Activated CD4-positive, alpha-beta T cell treated with anti-CD3 and anti-CD28 coated beads, Interleukin-2, amount 50 U/mL, for 1 hour (primary cell): ENCODE data around the gene SMARCD3.

Experiments
- DNase-seq: peaks from one replicate; pipeline ENCODE4 v3.0.0-alpha.2; 2020

SMARCD3 gene

GRCh38 chr7:151246851-151247580, 1.5 kb downstream of the SMARCD3 start:
- DNase-seq = no peak

GRCh38 chr7:151246102-151246850, 2.2 kb downstream of the SMARCD3 start:
- no peak for DNase-seq

- DNase-seq = peak; percentile 63
Observed at GRCh38 chr7:151245360-151246101, 3.0 kb downstream of the SMARCD3 start.

GRCh38 chr7:151244841-151245346, 3.6 kb downstream of the SMARCD3 start:
- no peak for DNase-seq

GRCh38 chr7:151244196-151244840, 4.2 kb downstream of the SMARCD3 start:
- peak; percentile 56 for DNase-seq

- DNase-seq = peak; percentile 37
Observed at GRCh38 chr7:151243408-151244195, 4.9 kb downstream of the SMARCD3 start.

GRCh38 chr7:151243045-151243349, 5.5 kb downstream of the SMARCD3 start:
- DNase-seq = no peak

GRCh38 chr7:151242159-151243044, 6.1 kb downstream of the SMARCD3 start:
- DNase-seq = no peak

GRCh38 chr7:151241755-151242096, 6.8 kb downstream of the SMARCD3 start:
- no peak for DNase-seq

GRCh38 chr7:151240942-151241754, 7.3 kb downstream of the SMARCD3 start:
- no peak for DNase-seq

GRCh38 chr7:151240536-151240935, 8.0 kb downstream of the SMARCD3 start:
- no peak for DNase-seq

GRCh38 chr7:151239837-151240459, 8.5 kb downstream of the SMARCD3 start:
- no peak for DNase-seq

- DNase-seq = no peak
Observed at GRCh38 chr7:151238924-151239836, 9.3 kb downstream of the SMARCD3 start.

- DNase-seq = no peak
Observed at GRCh38 chr7:151238190-151238810, 10.2 kb downstream of the SMARCD3 start.

- no peak for DNase-seq
Observed at GRCh38 chr7:151237244-151238189, 11.0 kb downstream of the SMARCD3 start.

GRCh38 chr7:151236406-151236805, 12.1 kb downstream of the SMARCD3 start:
- DNase-seq = no peak
